Memory B cell (primary cell): Measurements from ENCODE around the gene CELA1.
"Not testable (repeated sequence)": the region's sequence is repeated elsewhere in the genome, so short reads cannot be mapped to it uniquely, and the experiment has no call there.

Experiments used
- ATAC-seq: fragments of 150-1000 bp; cut with Tn5 transposase; 2 replicates; pipeline ENCODE4 v1.10.0; 2021; ENCODE audit warnings: low read depth, mild to moderate bottlenecking, moderate library complexity
- DNase-seq, 2 donors: peaks; one replicate each; pipeline ENCODE4 v3.0.0; 2022; ENCODE audit warnings: low spot score in 2 of 2
- H3K27ac Mint-ChIP-seq: one replicate; pipeline ENCODE4 v1.8.0; 2022; ENCODE audit warnings: mild to moderate bottlenecking, moderate library complexity, mixed read lengths
- H3K27me3 Mint-ChIP-seq: one replicate; pipeline ENCODE4 v1.8.0; 2022; ENCODE audit warnings: mixed read lengths
- H3K36me3 Mint-ChIP-seq: one replicate; pipeline ENCODE4 v1.8.0; 2022; ENCODE audit warnings: mild to moderate bottlenecking, mixed read lengths
- H3K4me1 Mint-ChIP-seq: one replicate; pipeline ENCODE4 v1.8.0; 2022; ENCODE audit warnings: mixed read lengths
- H3K4me3 Mint-ChIP-seq: one replicate; pipeline ENCODE4 v1.8.0; 2022; ENCODE audit warnings: mild to moderate bottlenecking, moderate library complexity, mixed read lengths
- H3K9me3 Mint-ChIP-seq: one replicate; pipeline ENCODE4 v1.8.0; 2022; ENCODE audit warnings: mixed read lengths

Gene CELA1

GRCh38 chr12:51345681-51346080 lies 798 bp downstream of the CELA1 start:
- no peak overlapping the region for H3K27ac Mint-ChIP-seq
- H3K27me3 Mint-ChIP-seq, result no peaks in the 10 kb centered on the region
- ATAC-seq (no peak), DNase-seq (no peak)
- H3K9me3 Mint-ChIP-seq, result no peaks in the 10 kb centered on the region
- peaks cover 27% of the 10 kb centered on the region for H3K4me1 Mint-ChIP-seq
- H3K4me3 Mint-ChIP-seq, result no peak overlapping the region
- no peaks in the 10 kb centered on the region for H3K36me3 Mint-ChIP-seq

GRCh38 chr12:51343201-51343600 lies 3.3 kb downstream of the CELA1 start:
- Mint-ChIP-seq H3K4me3 (no peak overlapping the region), H3K36me3 (no peaks in the 10 kb centered on the region), H3K9me3 (no peaks in the 10 kb centered on the region), H3K27ac (no peak overlapping the region), H3K27me3 (no peaks in the 10 kb centered on the region), H3K4me1 (peaks cover 27% of the 10 kb centered on the region)
- ATAC-seq (no peak), DNase-seq (no peak)

- Mint-ChIP-seq H3K36me3 (no peaks in the 10 kb centered on the region), H3K9me3 (no peaks in the 10 kb centered on the region), H3K4me3 (no peak overlapping the region), H3K4me1 (peaks cover 27% of the 10 kb centered on the region), H3K27ac (no peak overlapping the region), H3K27me3 (no peaks in the 10 kb centered on the region)
- ATAC-seq (no peak), DNase-seq (no peak)
Measured at GRCh38 chr12:51342416-51342815, 4.1 kb downstream of the CELA1 start.

- Mint-ChIP-seq H3K36me3 (no peaks in the 10 kb centered on the region), H3K9me3 (no peaks in the 10 kb centered on the region), H3K4me3 (peak overlapping the region; percentile 46), H3K4me1 (peaks cover 31% of the 10 kb centered on the region), H3K27me3 (peaks cover 2% of the 10 kb centered on the region), H3K27ac (no peak overlapping the region)
- DNase-seq (peak; percentile 72 to 79), ATAC-seq (peak; percentile 83)
Measured at GRCh38 chr12:51341251-51342007, 5.0 kb downstream of the CELA1 start.

GRCh38 chr12:51339750-51340149 lies 6.7 kb downstream of the CELA1 start:
- no peak overlapping the region for H3K4me3 Mint-ChIP-seq
- no peak for ATAC-seq
- H3K9me3 Mint-ChIP-seq, result no peaks in the 10 kb centered on the region
- peaks cover 32% of the 10 kb centered on the region for H3K4me1 Mint-ChIP-seq
- H3K36me3 Mint-ChIP-seq, result no peaks in the 10 kb centered on the region
- DNase-seq, result no peak
- peaks cover 2% of the 10 kb centered on the region for H3K27me3 Mint-ChIP-seq
- no peak overlapping the region for H3K27ac Mint-ChIP-seq

GRCh38 chr12:51337336-51337735 lies 9.1 kb downstream of the CELA1 start:
- DNase-seq, H3K36me3 Mint-ChIP-seq, ATAC-seq, H3K27ac Mint-ChIP-seq, H3K4me3 Mint-ChIP-seq, H3K27me3 Mint-ChIP-seq, H3K9me3 Mint-ChIP-seq: not testable (repeated sequence)
- peaks cover 15% of the 10 kb centered on the region for H3K4me1 Mint-ChIP-seq

GRCh38 chr12:51335931-51336330 lies 10.5 kb downstream of the CELA1 start:
- Mint-ChIP-seq H3K9me3 (no peaks in the 10 kb centered on the region), H3K4me3 (no peak overlapping the region), H3K27ac (no peak overlapping the region), H3K27me3 (peaks cover 2% of the 10 kb centered on the region), H3K36me3 (no peaks in the 10 kb centered on the region), H3K4me1 (peaks cover 12% of the 10 kb centered on the region)
- no peak for DNase-seq
- ATAC-seq, result no peak

- no peaks in the 10 kb centered on the region for H3K36me3 Mint-ChIP-seq
- peaks cover 2% of the 10 kb centered on the region for H3K27me3 Mint-ChIP-seq
- H3K4me1 Mint-ChIP-seq, result peaks cover 14% of the 10 kb centered on the region
- no peak overlapping the region for H3K27ac Mint-ChIP-seq
- no peaks in the 10 kb centered on the region for H3K9me3 Mint-ChIP-seq
- DNase-seq, result no peak
- no peak overlapping the region for H3K4me3 Mint-ChIP-seq
- ATAC-seq, result no peak
Measured at GRCh38 chr12:51334764-51335163, 11.7 kb downstream of the CELA1 start.

GRCh38 chr12:51333536-51333935 lies 12.9 kb downstream of the CELA1 start:
- no peak overlapping the region for H3K4me3 Mint-ChIP-seq
- H3K27me3 Mint-ChIP-seq, result peaks cover 2% of the 10 kb centered on the region
- ATAC-seq (no peak), DNase-seq (no peak)
- H3K27ac Mint-ChIP-seq, result no peak overlapping the region
- H3K9me3 Mint-ChIP-seq, result no peaks in the 10 kb centered on the region
- peaks cover 18% of the 10 kb centered on the region for H3K4me1 Mint-ChIP-seq
- no peaks in the 10 kb centered on the region for H3K36me3 Mint-ChIP-seq

- Mint-ChIP-seq H3K36me3 (no peaks in the 10 kb centered on the region), H3K9me3 (no peaks in the 10 kb centered on the region), H3K4me3 (peak overlapping the region; percentile 2), H3K27ac (no peak overlapping the region), H3K27me3 (no peaks in the 10 kb centered on the region), H3K4me1 (peaks cover 29% of the 10 kb centered on the region)
- ATAC-seq (no peak), DNase-seq (no peak)
Measured at GRCh38 chr12:51330186-51330585, 16.3 kb downstream of the CELA1 start.

- Mint-ChIP-seq H3K27ac (no peak overlapping the region), H3K27me3 (no peaks in the 10 kb centered on the region), H3K4me3 (peak overlapping the region; percentile 2), H3K9me3 (no peaks in the 10 kb centered on the region), H3K4me1 (peaks cover 34% of the 10 kb centered on the region), H3K36me3 (peaks cover 1% of the 10 kb centered on the region)
- DNase-seq (no peak), ATAC-seq (no peak)
Measured at GRCh38 chr12:51329742-51330141, 16.7 kb downstream of the CELA1 start.

- peaks cover 1% of the 10 kb centered on the region for H3K36me3 Mint-ChIP-seq
- ATAC-seq, result no peak
- no peak overlapping the region for H3K4me3 Mint-ChIP-seq
- no peak overlapping the region for H3K27ac Mint-ChIP-seq
- peaks cover 34% of the 10 kb centered on the region for H3K4me1 Mint-ChIP-seq
- H3K27me3 Mint-ChIP-seq, result no peaks in the 10 kb centered on the region
- no peaks in the 10 kb centered on the region for H3K9me3 Mint-ChIP-seq
- DNase-seq, result no peak
Measured at GRCh38 chr12:51328587-51328986, 17.9 kb downstream of the CELA1 start.

- peaks cover 46% of the 10 kb centered on the region for H3K4me1 Mint-ChIP-seq
- ATAC-seq (peak; percentile 40), DNase-seq (peak in 1 of 2 donors; percentile 30)
- H3K9me3 Mint-ChIP-seq, result no peaks in the 10 kb centered on the region
- peak overlapping the region; percentile 58 for H3K27ac Mint-ChIP-seq
- peak overlapping the region; percentile 21 for H3K4me3 Mint-ChIP-seq
- no peaks in the 10 kb centered on the region for H3K27me3 Mint-ChIP-seq
- peaks cover 11% of the 10 kb centered on the region for H3K36me3 Mint-ChIP-seq
Measured at GRCh38 chr12:51326698-51327439, 19.6 kb downstream of the CELA1 start.

- no peak for ATAC-seq
- no peak for DNase-seq
- peaks cover 57% of the 10 kb centered on the region for H3K4me1 Mint-ChIP-seq
- peaks cover 14% of the 10 kb centered on the region for H3K36me3 Mint-ChIP-seq
- no peaks in the 10 kb centered on the region for H3K27me3 Mint-ChIP-seq
- no peaks in the 10 kb centered on the region for H3K9me3 Mint-ChIP-seq
- peak overlapping the region; percentile 79 for H3K27ac Mint-ChIP-seq
- H3K4me3 Mint-ChIP-seq, result peak overlapping the region; percentile 70
Measured at GRCh38 chr12:51324953-51325352, 21.5 kb downstream of the CELA1 start.
